HepG2 (cell line): ENCODE results near the gene CIAO3. TPM values are rescaled to one million over a fixed set of nuclear protein-coding genes. Genes with fewer than 3 reads are reported as not detected.

Experiments
- ELK4 ChIP-seq: sonication (generic); formaldehyde crosslinking; IDR thresholded peaks from 2 replicates; pipeline ENCODE4 v1.9.0; 2021; ENCODE audit warnings: missing genetic modification reagents, borderline replicate concordance
- FLYWCH1 ChIP-seq: sonication (generic); formaldehyde crosslinking; IDR thresholded peaks from 2 replicates; pipeline ENCODE4 v1.8.1; 2023; ENCODE audit warnings: mild to moderate bottlenecking, missing genetic modification reagents
- GPBP1L1 ChIP-seq: sonication (generic); formaldehyde crosslinking; IDR thresholded peaks from 2 replicates; pipeline ENCODE4 v1.5.0; 2020; ENCODE audit warnings: mild to moderate bottlenecking, missing genetic modification reagents
- GTF2F1 ChIP-seq: fragments of 150-350 bp; IDR thresholded peaks from 2 replicates; pipeline ENCODE4 v1.6.1; 2014; ENCODE audit warnings: low read length
- HOMEZ ChIP-seq: IDR thresholded peaks from 2 replicates; pipeline ENCODE4 v1.6.1; 2016; ENCODE audit warnings: low read depth
- PAXIP1 ChIP-seq: sonication (generic); formaldehyde crosslinking; conservative IDR thresholded peaks from 2 replicates; pipeline ENCODE4 v1.4.0; 2020; ENCODE audit warnings: mild to moderate bottlenecking, missing genetic modification reagents, moderate library complexity
- RBM39 ChIP-seq: fragments of 200-400 bp; formaldehyde crosslinking; IDR thresholded peaks from one replicate; pipeline ENCODE4 v1.6.1; 2018; ENCODE audit warnings: antibody characterized with exemption, mild to moderate bottlenecking, low read depth, low read length; ENCODE audit not compliant: poor library complexity, severe bottlenecking
- RORA ChIP-seq: sonication (generic); formaldehyde crosslinking; IDR thresholded peaks from 2 replicates; pipeline ENCODE4 v1.5.0; 2020; ENCODE audit warnings: mild to moderate bottlenecking, missing genetic modification reagents, moderate library complexity
- SMAD9 ChIP-seq: sonication (generic); formaldehyde crosslinking; IDR thresholded peaks from 2 replicates; pipeline ENCODE4 v1.5.1; 2020; ENCODE audit warnings: mild to moderate bottlenecking, missing genetic modification reagents
- ZFAT ChIP-seq: sonication (generic); formaldehyde crosslinking; conservative IDR thresholded peaks from 2 replicates; pipeline ENCODE4 v1.8.1; 2023; ENCODE audit warnings: missing genetic modification reagents, inconsistent platforms
- ZNF138 ChIP-seq: sonication (generic); formaldehyde crosslinking; IDR thresholded peaks from 2 replicates; pipeline ENCODE4 v1.5.0; 2020; ENCODE audit warnings: mild to moderate bottlenecking, low read depth, missing genetic modification reagents
- ZNF142 ChIP-seq: sonication (generic); formaldehyde crosslinking; IDR thresholded peaks from 2 replicates; pipeline ENCODE4 v1.4.0; 2020; ENCODE audit warnings: missing genetic modification reagents
- ZNF383 ChIP-seq: sonication (generic); formaldehyde crosslinking; IDR thresholded peaks from 2 replicates; pipeline ENCODE4 v1.4.0; 2020; ENCODE audit warnings: missing genetic modification reagents, mild to moderate bottlenecking, borderline replicate concordance
- ZNF564 ChIP-seq: sonication (generic); formaldehyde crosslinking; IDR thresholded peaks from 2 replicates; pipeline ENCODE4 v1.8.1; 2023; ENCODE audit warnings: mild to moderate bottlenecking, missing genetic modification reagents
- ZNF614 ChIP-seq: IDR thresholded peaks from 2 replicates; pipeline ENCODE4 v1.6.1; 2018; ENCODE audit warnings: missing biosample characterization, missing genetic modification reagents, inconsistent platforms, borderline replicate concordance
- polyA plus RNA-seq, 8 experiments: library from polyadenylated mRNA; depleted of rRNA in 3 of 8; stranded (reverse) in 7 of 8; unstranded in 1 of 8; fragments of >200 nt; fragmentation: Illumina TruSeq in 4 of 8; extraction: Trizol in 4 of 8; gene quantifications; 2 replicates each; pipeline versions ENCODE4 v1.2.1 to v1.2.3, GENCODE V29; 2011 to 2016; ENCODE audit warnings: low read depth in 4 of 8, missing spikeins in 1 of 8, mixed read lengths in 1 of 8; ENCODE audit not compliant: insufficient read depth in 1 of 8
- total RNA-seq, 5 experiments: library from RNA; depleted of rRNA; stranded (reverse); fragments of >200 nt; fragmentation: Illumina TruSeq; extraction: Trizol; gene quantifications; 2 replicates each; pipeline ENCODE4 v1.2.3, GENCODE V29; 2016; ENCODE audit warnings: low read depth in 1 of 5

CIAO3 gene
- total and polyA plus RNA-seq, 2 of the 13 experiments (the other 11 are each of a cell fraction or from before 2014, with no cell fraction given), result 21.7 to 25.0 TPM

- no peak for TF ChIP-seq PAXIP1
- TF ChIP-seq ZNF383 (CRISPR knock-in tag), result no peak
- TF ChIP-seq RORA (CRISPR knock-in tag), result no peak
- no peak for TF ChIP-seq ZFAT (CRISPR knock-in tag)
- no peak for TF ChIP-seq GTF2F1
- no peak for TF ChIP-seq GPBP1L1
- TF ChIP-seq RBM39, result peak; percentile 14
- no peak for TF ChIP-seq FLYWCH1 (CRISPR knock-in tag)
- no peak for TF ChIP-seq SMAD9 (CRISPR knock-in tag)
- TF ChIP-seq ZNF142 (CRISPR knock-in tag), result no peak; the same call in 1 of the 2 replicates
- TF ChIP-seq ZNF138 (CRISPR knock-in tag), result no peak
- no peak for TF ChIP-seq ZNF564 (CRISPR knock-in tag)
- no peak for TF ChIP-seq ZNF614
- no peak for TF ChIP-seq HOMEZ (CRISPR knock-in tag)
- TF ChIP-seq ELK4 (CRISPR knock-in tag), result no peak
Observed at GRCh38 chr16:679814-680624, 60.8 kb downstream of the CIAO3 start, which contains the start of gene STUB1 (continued).
